Measurements from ENCODE around the gene OR10A6.

Gene OR10A6

DNA sequence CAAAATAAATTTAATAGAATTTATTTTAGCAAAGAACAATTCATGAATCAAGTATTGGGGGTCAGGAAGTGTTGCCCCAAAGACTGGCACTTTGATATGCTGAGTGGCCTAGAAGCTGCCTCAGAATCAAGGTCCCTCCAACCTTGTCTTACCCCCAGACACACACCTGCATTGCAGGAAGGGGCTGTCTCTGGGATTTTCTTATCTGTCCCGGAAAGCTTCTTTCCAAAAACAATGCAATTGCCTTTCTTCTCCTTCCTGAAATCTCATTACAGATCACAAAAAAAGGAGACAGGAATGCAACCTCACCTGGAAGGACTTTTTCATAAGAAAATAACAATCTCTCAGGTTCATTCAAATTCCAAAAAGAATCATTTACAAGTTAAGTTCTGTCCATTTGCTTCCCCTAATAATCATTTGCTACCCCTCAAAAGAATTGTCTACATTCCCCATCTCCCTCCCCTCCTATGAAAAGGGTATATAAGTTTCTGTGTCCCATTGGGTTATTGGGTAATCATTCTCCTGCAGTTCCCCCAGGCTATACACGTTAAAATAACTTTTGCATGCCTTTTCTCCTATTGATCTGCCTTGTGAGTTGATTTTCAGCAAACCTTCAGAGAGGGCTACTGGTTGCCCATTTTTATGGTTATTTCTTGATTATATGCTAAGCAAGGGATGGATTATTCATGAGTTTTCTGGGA, 21.3 kb downstream of the OR10A6 start:
- DNase-seq, result no peak

DNA sequence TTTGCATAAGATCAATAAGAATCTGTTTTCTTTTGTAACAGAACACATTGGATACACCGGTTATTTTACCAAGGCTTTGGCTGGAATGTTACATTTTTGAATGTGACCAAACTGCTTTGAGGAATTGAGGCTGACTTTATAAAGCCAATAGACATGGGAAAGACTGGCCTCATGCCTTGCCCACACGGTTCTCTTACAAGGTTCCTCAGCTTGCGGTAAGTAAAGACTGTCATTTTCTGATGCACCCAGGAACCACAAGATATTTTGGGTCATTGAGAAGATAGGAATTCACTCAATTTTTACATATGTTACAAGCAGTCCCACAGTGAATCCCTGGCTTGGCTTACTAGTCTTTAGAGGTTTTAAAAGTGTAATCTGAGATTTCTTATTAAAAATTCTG, 23.9 kb downstream of the OR10A6 start:
- DNase-seq, result no peak

DNA sequence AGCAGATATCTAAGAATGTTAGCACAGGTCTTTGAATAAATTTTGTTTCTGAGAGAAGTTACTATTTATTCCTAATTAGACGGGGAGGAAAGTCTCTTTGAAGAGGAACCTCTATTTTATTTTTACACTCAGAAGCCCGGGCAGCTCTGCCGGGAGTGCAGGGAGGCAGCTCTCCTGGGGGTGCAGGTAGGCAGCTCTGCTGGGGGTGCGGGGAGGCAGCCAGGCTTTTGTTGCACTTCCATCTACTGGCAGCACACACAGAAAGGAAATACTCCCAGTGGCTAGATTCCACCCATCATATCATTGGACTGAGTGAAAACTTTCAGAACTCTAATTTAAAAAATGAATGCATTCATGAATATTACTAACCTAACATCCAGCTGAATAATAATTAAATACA, 24.6 kb downstream of the OR10A6 start:
- DNase-seq, result no peak

DNA sequence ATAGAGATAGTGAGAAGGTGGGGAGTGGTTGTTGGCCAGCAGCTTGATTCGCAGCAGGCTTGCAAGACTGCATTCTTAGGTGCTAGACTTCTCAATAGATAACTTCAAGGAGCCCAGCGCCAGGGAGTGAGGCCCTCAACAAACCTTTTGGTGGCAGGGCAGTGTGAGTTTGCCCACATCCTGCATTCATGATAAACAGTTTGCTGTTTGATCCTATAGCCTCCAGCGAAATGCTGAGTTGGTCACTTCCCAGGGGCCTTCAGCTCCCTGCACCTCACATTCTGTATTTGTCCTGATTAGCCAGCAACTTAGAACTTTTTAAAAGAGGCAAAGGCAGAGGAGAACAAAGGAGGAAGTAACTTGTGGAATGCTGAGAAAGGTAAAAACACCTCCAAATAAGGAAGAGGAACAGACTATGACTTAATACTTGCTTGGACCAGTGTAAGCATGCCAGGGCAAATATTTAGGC, 25.1 kb downstream of the OR10A6 start:
- no peak for DNase-seq

DNA sequence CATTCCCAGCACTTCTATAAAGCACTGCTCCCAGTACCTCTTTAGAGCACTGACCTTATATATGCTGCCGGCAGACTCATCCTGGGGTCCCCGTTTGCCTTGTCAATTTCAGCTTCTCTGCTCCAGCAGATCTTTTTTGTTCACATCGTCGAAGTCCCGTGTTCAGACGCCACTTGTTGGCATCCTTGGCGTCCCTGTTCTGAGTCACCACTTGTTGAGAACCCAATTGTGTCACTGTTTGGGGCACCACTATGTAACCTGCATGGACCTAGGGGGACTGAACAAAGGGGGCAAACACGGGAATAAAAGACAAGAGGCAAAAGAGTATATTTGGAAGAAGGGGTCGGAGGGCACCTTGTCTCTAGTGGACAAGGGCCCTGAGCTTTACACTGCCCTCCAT, 25.5 kb downstream of the OR10A6 start:
- no peak for DNase-seq

DNA sequence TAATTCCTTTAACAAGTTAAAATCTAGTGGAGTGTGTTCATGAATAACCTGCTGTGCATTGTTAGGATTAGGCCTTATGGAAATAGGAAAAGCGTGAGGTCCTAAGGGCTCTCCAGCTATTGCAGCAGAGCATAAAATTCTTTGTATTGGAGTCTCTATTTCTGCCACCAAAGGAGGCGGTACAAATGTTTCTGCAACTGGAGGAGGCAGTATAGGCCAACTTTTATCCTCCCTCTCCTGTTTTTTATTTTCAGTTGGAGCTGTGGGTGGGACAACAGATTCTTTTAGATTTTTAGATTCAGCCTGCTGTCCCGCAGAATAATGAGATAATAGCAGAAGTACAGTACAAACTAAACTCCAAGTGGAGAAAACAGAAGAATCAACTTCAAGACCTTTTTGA, 26.2 kb downstream of the OR10A6 start:
- no peak for DNase-seq

DNA sequence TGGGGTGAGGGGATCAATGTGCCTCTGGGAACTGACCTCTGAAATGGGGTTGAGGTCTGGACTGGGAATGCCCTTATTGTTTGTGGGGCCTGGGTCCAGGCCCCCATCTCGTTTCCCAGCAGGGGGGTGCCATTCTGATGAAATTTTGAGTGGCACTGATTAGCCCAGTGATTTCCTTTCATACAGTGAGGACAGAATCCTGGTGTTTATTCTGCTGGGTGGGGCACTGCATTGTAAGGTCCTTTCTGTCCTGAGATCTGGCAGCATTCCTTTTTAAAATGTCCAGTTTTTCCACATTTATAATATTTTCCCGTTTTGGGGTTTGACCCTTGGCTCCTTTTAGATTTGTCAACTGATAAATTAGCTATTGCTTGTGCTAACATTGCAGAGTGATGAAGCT, 27.1 kb downstream of the OR10A6 start:
- no peak for DNase-seq

DNA sequence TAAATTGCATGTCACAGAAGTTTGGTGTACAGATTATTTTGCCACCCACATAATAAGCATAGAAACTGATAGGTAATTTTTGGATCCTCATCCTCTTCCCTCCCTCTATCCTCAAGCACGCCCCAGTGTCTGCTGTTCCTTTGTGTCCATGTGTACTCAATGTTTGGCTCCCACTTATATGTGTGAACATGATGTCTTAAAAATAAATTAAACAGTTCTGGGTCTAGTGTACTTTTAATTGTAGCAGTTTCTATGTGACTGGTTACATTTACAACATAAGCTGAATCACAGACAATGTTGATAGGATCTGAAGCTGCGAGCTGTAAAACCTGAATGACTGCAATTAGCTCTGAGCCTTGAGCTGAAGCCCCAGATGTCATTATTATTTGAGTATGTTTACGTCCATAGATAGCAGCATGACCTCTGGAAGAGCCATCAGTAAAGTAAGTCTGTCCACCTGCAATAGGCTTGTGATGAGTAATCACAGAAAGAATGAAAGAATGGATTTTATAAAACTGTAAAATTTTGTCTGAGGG, 29.7 kb downstream of the OR10A6 start:
- no peak for DNase-seq

DNA sequence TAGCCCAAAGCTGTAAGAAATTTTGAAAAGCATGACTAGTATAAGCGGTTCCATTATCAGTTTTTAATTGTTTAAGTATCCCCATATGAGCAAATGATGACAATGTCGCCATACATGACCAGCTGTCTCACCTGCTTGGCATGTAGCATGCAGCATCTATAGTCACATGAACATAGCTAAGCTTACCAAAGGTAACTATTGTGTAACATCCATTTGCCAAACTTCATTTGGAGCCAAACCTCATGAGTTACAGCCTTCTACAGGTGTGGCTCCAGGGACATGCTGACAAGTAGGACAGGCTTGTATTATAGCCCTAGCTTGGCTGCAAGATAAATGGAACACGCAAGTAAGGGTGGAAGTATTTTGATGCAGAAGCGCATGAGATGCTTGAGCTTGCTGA, 30.4 kb downstream of the OR10A6 start:
- no peak for DNase-seq

DNA sequence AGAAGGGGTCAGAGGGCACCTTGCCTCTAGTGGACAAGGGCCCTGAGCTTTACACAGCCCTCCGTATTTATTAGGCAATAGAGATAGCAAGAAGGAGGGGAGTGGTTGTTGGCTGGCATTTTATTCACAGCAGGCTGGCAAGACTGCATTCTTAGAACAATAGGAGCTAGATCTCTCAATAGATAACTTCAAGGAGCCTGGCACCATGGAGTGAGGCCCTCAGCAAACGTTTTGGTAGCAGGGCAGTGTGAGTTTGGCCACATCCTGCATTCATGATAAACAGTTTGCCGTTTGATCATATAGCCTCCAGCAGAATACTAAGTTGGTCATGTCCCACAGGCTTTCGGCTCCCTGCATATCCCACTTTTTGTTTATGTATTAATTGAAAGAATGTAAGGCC, 31.6 kb downstream of the OR10A6 start:
- DNase-seq, result no peak

DNA sequence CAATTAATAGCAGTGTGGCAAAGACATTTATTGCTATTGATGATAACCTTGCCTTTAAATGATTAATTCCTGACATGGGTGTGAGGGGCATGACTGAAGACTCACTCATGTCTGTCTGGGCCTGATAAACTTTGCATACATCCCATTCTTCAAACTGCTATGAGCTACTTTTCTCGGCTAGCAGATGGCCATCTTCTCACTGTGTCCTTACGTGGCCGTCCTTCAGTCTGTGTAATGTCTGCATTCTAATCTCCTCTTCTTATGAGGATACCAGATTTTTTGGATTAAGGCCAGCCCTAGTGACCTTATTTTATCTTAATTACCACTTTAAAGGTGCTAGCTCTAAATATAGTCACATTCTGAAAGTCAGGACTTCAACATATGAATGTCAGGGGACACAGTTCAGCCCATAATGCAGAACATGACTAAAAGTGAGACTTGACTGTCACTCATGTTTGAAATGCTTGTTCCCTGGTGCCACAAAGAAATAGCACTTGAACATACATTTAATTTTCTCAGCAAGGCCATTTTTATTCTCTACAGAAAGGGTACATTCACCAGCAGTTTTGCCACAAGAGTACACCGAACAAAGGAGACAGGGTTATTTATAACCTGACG, 32.3 kb downstream of the OR10A6 start:
- no peak for DNase-seq

DNA sequence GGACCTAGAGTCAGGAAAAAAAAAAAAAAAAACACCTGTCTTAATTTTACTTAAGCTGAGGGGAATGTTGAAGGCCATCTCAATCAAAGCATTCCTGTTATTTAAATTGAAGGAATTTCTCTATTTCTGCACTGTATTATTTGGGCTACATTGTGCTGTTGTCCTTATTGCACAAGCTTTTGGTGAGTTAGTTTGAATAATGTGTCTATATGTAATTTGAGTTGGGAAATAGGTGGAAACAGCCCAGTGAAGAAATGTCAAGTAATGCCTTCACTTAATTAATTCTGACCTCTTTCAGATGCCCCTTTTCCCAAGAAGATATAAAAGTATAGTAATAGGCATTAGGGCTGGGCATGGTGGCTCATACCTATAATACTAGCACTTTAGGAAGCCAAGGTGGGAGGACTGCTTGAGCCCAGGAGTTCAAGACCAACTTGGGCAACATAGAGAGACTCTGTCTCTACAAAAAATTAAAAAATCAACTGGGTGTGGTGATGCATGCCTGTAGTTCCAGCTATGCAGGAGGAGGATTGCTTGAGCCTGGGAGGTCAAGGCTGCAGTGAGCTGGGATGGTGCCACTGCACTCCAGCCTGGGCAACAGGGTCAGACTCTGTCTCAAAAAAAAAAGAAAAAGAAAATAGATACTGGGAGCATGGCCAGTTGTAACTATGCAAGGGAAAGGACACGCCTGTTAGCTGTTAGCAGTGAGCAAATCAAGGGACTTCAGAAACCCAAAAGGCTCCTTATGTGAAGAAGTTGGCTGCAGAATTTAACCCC, 34.9 kb downstream of the OR10A6 start:
- no peak for DNase-seq

DNA sequence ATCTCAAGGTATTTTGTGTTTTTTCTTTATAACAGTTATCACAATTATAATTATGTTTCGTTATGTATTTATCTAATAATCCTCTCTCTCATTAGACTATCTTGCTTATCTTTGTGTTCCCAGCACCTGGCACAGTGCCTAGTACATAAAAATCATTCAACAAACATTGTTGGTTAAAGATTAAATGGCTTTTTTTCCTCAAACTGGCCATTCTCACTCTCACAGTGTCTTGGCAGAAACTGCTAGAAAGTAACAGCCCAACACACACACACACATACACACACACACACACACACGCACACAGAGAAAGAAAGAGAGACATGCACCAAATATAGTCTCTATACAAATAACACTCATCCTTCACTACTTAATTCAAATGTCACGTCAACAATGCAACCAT, 36.8 kb downstream of the OR10A6 start:
- DNase-seq, result no peak

DNA sequence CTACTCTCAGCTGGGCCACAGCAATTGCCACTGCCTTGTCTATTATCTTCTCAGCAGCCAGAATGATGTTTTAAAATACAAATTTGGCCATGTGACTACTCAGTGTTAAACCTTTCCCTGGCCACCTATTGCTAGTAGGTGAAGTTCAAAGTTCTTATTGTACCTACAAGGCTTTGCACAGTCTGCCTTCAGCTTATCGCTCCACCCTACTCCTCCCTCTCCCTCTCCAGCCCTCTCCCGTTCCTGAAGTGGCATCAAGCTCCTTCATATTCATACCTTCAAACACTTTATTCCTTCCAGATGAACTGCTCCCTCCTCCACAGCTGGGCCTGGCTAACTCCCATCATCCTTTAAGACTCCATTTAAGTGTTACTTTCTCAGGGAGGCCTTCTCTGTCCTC, 37.3 kb downstream of the OR10A6 start:
- DNase-seq, result no peak

DNA sequence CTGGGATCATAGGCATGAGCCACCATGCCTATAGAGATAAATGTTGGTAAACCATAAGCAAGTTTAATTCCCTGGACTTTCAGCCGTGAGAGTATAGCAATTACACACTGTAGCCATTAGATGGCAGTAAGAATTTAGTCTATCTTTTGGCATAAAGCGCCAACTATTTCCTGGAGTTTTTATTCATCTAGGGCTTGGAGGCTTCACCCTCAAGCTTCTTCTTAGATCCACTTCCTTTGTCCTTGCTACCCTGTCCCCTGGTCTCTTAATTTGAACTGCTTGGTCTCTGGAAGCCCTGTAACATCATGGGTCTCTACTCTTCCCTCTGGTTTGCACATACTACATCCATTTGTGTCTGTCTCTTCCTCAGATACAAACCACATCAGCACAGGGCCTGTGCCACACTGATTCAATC, 38.2 kb downstream of the OR10A6 start:
- peak in 2 of 5 experiments; percentile 3 to 50 for DNase-seq

DNA sequence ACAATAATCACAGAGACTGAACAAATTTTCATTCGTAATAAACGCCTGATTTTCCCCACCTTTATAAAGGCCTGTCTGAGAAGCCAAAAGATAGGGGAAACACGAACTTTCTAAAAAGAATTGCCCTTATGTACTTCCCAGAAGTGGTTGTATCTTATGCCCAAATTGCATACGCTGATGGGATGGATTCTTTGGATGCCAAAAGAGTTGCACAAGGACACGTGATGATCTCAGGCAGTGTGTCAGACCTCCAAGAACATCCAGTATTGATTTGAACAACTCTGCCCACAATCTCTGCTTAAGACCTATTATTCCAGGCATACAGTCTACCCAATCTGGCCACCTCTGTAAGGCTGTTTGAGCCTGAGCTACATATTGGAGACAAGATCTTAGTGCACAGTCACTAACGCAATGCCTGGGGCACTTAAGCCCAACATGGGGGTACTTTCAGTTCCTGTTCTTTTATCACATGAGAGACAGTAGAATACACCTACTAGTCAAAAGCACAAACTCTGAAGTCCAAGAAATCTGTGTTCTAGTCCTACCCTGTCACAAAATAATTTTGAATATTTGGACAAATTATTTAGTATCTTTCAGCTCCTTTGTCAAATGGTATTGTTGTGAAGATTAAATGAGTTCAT, 38.9 kb downstream of the OR10A6 start:
- no peak for DNase-seq

DNA sequence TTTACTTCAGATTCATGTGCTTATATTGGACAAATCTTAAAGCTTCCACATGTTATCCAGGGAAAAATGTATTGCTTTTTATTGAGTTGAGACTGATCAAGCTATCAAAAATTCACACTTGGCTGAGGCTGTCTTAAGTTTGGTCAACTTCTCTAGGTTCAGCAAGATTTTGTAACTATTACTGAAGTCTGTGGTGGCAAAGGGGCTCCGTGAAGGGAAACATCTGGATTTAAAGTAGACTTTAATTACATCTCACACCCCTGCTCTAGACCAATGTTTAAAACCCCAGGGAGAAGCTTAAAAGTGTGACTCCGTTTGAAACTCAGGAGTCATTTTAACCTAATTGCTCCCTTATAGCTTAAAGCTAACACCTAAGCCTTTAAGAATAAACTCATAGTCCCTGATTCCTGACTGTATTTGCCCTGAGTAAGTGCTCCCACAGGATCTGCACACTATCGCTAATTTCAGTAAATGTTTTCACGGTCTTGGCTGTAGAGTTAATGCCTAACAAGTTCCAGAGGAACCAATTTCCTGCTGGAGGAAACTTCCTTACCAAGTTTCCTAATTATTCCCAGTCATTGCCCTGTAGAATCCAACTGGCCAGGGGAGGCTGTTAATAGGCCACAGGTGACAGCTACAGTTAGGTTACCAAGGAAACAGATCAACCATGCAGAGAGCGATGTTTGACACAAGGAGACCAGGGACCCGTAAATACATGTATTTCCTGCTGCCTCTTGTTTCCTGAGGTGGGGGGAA, 40.5 kb downstream of the OR10A6 start:
- no peak for DNase-seq

DNA sequence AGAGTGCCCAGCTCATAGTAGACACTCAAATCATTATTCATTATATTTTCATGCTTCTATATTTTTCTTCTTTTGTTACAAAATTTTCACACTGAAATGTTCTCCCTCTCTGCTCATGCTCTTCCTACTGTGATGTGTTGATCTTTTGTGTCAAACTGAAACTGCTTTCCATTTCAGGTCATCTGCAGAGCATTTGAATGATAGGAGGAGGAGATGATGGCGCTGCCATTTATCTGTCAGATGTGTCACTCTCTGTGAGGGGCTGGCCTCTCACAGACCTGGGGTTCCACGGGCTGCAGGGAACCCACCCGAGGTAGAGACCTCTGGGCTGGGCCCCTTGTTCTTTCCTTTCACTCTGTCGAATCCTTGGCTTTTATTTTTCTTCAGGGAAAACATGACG, 41.1 kb downstream of the OR10A6 start:
- no peak for DNase-seq

DNA sequence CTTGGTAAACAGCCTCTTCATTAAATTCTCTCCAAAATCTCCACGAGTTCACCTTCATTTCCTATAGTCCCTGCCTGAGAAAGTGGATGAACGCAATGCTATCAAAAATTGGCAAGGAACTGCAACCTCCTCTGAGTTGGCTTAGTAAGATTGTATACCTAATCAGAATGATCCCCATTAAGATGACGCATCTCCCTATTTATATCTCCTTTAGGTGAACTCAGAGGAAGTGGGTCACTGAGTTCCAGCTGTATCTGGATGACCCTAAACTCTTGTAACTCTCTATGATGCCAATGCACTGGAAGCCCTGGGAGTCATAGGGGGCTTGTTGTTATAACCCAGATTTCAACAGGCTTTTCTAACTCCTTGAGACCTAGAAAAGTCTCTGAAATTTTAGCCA, 48.2 kb downstream of the OR10A6 start:
- no peak for DNase-seq

All from T-helper 2 cell (primary cell).